ENCODE measurements around the gene ITPK1.

ITPK1 gene

GRCh38 chr14:92941531-92941930 lies 174.2 kb downstream of the ITPK1 start:
- H3K4me1 ChIP-seq (ENCODE audit: insufficient read depth, low read length): no peaks in the 10 kb centered on the region
- H3K4me3 ChIP-seq (ENCODE audit: low read depth in 1 of 2, low read length in 2 of 2): no peak overlapping the region

GRCh38 chr14:92940543-92940942 lies 175.2 kb downstream of the ITPK1 start:
- no peak overlapping the region for H3K4me3 ChIP-seq (ENCODE audit: low read depth in 1 of 2, low read length in 2 of 2)
- no peak overlapping the region for H3K4me2 ChIP-seq (ENCODE audit: insufficient read depth, low read length)
- H3K9me3 ChIP-seq (ENCODE audit: insufficient read depth, low read length, severe bottlenecking): no peaks in the 10 kb centered on the region
- H3K36me3 ChIP-seq (ENCODE audit: insufficient read depth, low read length): peaks cover 43% of the 10 kb centered on the region
- TF ChIP-seq CTCF (IDR thresholded peaks at IDR 0.05; ENCODE audit: borderline replicate concordance, extremely low read depth, low read length, poor library complexity, severe bottlenecking) (no peak), EZH2 (IDR thresholded peaks at IDR 0.05; ENCODE audit: borderline replicate concordance, low read depth, low read length, severe bottlenecking) (no peak)
- H4K20me1 ChIP-seq (ENCODE audit: insufficient read depth, low read length): peaks cover 8% of the 10 kb centered on the region; the same call in 1 of the 2 replicates
- no peak overlapping the region for H3K9ac ChIP-seq (ENCODE audit: low read depth, low read length)
- no peaks in the 10 kb centered on the region for H3K79me2 ChIP-seq (ENCODE audit: insufficient read depth, low read length)
- H3K27me3 ChIP-seq (ENCODE audit: insufficient read depth, low read length, poor library complexity): no peaks in the 10 kb centered on the region
- no peak for ATAC-seq (ENCODE audit: insufficient read depth, low read depth)
- H3K4me1 ChIP-seq (ENCODE audit: insufficient read depth, low read length): no peaks in the 10 kb centered on the region
- no peak for DNase-seq
- H3K27ac ChIP-seq (ENCODE audit: low read length): no peak overlapping the region
- H2AFZ ChIP-seq (ENCODE audit: low read depth, low read length): no peak overlapping the region

More at GRCh38 chr14:92941531-92941930, 174.2 kb downstream of the ITPK1 start:
- H3K27ac ChIP-seq (ENCODE audit: low read length): no peak overlapping the region
- no peak for ATAC-seq (ENCODE audit: insufficient read depth, low read depth)
- H3K27me3 ChIP-seq (ENCODE audit: insufficient read depth, low read length, poor library complexity): no peaks in the 10 kb centered on the region
- H3K36me3 ChIP-seq (ENCODE audit: insufficient read depth, low read length): peaks cover 46% of the 10 kb centered on the region
- no peak overlapping the region for H3K9ac ChIP-seq (ENCODE audit: low read depth, low read length)
- TF ChIP-seq EZH2 (IDR thresholded peaks at IDR 0.05; ENCODE audit: borderline replicate concordance, low read depth, low read length, severe bottlenecking) (no peak), CTCF (IDR thresholded peaks at IDR 0.05; ENCODE audit: borderline replicate concordance, extremely low read depth, low read length, poor library complexity, severe bottlenecking) (no peak)
- no peaks in the 10 kb centered on the region for H3K9me3 ChIP-seq (ENCODE audit: insufficient read depth, low read length, severe bottlenecking)
- no peak overlapping the region for H2AFZ ChIP-seq (ENCODE audit: low read depth, low read length)
- H3K4me2 ChIP-seq (ENCODE audit: insufficient read depth, low read length): no peak overlapping the region
- 0 out of 2 replicates have a peak, but pooled peaks cover 8% of the 10 kb centered on the region for H4K20me1 ChIP-seq (ENCODE audit: insufficient read depth, low read length)
- no peaks in the 10 kb centered on the region for H3K79me2 ChIP-seq (ENCODE audit: insufficient read depth, low read length)
- no peak for DNase-seq

DNA sequence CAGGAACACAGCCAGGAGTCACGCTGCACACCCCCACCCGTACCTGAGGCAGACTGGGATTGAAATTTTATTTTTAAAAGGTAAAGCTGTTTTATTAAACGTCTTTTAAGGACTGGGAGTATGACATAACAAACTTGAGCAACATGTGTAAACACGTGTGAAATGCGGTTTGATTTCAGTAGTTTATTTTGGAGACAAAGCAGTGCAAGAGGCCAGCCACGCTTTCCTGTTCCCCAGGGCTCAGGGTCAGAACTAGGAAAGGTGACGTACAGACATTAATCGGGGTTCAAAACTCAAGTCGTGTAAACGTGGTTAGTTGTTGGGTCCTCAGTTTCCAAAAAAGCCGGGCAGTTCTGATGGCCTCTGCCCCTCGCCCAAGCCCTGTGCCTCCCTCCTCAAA lies 176.0 kb downstream of the ITPK1 start:
- H3K4me3 ChIP-seq (ENCODE audit: low read depth in 1 of 2, low read length in 2 of 2): no peak overlapping the region
- H3K9ac ChIP-seq (ENCODE audit: low read depth, low read length): no peak overlapping the region
- no peak for DNase-seq
- H3K27me3 ChIP-seq (ENCODE audit: insufficient read depth, low read length, poor library complexity): no peaks in the 10 kb centered on the region
- TF ChIP-seq CTCF (IDR thresholded peaks at IDR 0.05; ENCODE audit: borderline replicate concordance, extremely low read depth, low read length, poor library complexity, severe bottlenecking): no peak
- TF ChIP-seq EZH2 (IDR thresholded peaks at IDR 0.05; ENCODE audit: borderline replicate concordance, low read depth, low read length, severe bottlenecking): no peak
- no peaks in the 10 kb centered on the region for H3K79me2 ChIP-seq (ENCODE audit: insufficient read depth, low read length)
- H3K9me3 ChIP-seq (ENCODE audit: insufficient read depth, low read length, severe bottlenecking): no peaks in the 10 kb centered on the region
- H2AFZ ChIP-seq (ENCODE audit: low read depth, low read length): no peak overlapping the region
- no peak overlapping the region for H3K4me2 ChIP-seq (ENCODE audit: insufficient read depth, low read length)
- no peak overlapping the region for H3K27ac ChIP-seq (ENCODE audit: low read length)
- H3K4me1 ChIP-seq (ENCODE audit: insufficient read depth, low read length): no peaks in the 10 kb centered on the region
- peaks cover 8% of the 10 kb centered on the region; the same call in 1 of the 2 replicates for H4K20me1 ChIP-seq (ENCODE audit: insufficient read depth, low read length)
- ATAC-seq (ENCODE audit: insufficient read depth, low read depth): no peak
- H3K36me3 ChIP-seq (ENCODE audit: insufficient read depth, low read length): peaks cover 37% of the 10 kb centered on the region

All from DND-41 (cell line).